HG02759 (cell line): ENCODE measurements around the gene INPP5A.
A peak's percentile ranks its signal among the peaks of the same experiment; 100 is the strongest.
"Not testable (repeated sequence)": the region's sequence is repeated elsewhere in the genome, so short reads cannot be mapped to it uniquely, and the experiment has no call there.

Source experiments
- ATAC-seq: cut with Tn5 transposase; IDR thresholded peaks from one replicate; pipeline ENCODE4 v1.9.1; 2021; ENCODE audit warnings: mild to moderate bottlenecking, moderate library complexity; ENCODE audit not compliant: unreplicated experiment

INPP5A gene

DNA sequence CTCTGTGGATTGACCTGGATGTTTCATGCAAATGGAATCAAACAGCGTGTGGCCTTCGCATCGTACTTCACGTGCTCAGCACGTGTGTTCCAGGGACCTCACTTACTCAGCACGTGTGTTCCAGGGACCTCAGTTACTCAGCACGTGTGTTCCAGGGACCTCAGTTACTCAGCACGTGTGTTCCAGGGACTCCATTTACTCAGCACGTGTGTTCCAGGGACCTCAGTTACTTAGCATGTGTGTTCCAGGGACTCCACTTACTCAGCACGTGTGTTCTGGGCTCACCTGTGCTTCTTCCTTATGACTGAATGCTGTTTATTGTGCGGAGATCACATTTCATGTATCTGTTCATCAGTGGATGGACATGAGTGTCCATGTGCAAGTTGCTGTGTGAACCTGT is 22.0 kb downstream of the INPP5A start:
- no peak for ATAC-seq

DNA sequence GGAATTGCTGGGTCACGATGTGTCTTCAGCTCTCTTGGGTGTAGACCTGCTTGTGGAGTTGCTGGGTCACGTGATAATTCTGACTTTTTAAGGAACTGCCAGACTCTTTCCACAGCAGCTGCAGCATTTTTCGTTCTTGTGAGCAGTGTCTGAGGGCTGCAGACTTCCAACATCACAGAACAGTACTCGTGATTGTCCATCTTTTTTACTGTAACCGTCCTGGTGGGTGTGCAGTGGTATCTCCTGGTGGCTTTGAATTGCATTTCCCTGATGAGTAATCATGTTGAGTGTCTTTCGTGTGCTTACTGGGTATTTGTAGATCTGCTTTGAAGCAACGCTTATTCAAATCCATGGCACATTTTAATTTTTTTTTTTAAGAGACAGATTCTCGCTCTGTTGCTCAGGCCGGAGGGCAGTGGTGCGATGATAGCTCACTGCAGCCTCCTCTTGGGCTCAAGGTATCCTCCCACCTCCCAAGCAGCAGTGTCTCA is 22.7 kb downstream of the INPP5A start:
- peak; percentile 38 for ATAC-seq

DNA sequence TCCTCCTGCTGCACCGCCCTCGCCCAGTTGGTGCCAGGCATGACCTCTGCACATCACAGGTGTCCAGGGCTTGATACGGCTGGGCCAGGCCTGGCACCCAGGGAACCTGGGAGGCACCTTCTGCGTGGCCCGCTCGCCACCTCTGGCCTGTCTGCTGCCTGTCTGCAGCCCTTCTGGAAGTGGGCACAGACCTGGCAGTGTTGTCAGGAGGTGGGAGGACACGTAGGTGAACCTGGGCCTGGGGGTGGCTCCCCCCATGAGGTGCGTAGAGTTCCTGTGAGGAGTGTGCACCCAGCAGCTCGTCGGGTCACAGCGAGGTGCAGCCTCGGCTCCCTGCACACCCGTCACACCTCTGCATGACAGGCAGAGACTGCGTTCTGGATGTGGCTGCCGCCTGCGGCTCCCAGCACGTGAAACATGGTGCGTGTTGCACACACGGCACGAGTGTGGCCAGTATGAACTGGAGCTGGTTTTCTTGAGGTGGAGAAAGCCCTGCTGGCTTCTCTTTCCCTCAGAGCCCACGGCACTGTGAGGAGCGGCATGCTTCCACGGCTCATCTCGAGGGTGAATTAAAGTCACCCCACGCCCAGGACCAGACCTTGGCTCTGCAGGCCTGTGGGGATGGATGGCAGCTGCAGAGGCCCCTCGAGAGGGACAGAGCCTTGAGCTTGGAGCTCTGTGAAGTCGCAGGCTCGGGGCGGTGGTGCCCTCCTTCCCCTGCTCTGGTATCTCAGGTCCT is 24.8 kb downstream of the INPP5A start:
- no peak for ATAC-seq

DNA sequence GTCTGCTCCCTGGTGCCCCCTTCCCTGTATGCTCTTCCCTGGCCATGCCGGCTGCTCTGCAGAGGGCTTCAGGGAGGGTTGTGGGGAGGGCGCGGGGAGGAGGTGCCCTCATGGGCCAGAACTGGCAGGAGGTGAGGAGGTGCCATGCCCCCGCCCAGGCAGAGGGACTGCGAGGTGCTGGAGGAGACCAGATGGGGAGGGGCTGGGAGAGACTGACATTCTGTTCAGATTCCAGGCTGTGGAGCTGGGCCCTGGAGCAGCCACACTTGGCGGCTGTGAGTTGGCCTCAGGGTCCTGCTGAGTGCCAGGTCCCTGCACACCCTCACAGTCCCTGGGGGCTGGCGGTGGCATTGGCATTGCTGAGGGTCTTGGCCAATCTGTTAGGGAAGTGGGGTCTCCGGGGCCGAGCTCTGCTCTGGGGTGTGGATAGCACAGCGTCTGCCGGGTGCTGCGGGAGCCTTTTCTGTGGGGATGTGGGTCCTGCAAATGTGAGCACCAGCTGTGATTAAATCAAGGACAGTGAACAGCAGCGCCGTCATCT is 25.4 kb downstream of the INPP5A start:
- ATAC-seq = no peak

DNA sequence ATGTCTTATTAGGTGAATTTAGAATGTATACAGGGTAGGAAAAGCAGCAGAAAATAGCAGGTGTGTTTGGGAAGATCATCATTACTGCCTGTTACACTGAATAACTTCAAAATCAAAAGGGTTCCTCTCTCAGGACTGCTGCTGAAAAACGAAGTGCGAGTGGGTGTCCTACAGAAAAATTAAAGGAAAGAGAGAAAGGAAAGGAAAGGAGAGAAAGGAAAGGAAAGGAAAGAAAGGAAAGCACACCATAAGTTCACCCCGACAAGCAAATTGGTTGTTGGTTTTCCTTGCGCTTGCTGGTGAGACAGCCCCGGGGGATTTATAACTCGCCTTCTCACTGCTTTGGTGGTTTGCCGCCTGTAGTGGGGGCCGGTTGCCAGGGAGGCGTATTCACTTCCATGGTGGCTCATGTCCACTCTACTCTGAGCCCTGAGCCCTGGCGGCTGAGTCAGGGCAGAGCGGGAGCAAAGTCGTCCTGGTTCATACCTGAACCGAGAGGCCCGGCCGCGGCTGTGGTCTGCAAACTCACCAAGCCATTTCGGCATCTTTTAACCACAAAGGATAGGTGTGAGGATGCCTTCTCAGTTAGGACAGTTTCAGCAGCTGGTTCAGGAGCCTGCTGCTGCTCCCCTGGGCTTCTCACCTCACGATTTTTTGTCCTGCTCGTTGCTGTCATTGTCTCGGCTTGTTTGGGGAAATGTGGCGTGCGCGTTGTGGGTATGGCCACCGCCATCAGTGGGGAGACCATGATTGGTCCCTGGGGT is 26.1 kb downstream of the INPP5A start:
- ATAC-seq = peak; percentile 80

DNA sequence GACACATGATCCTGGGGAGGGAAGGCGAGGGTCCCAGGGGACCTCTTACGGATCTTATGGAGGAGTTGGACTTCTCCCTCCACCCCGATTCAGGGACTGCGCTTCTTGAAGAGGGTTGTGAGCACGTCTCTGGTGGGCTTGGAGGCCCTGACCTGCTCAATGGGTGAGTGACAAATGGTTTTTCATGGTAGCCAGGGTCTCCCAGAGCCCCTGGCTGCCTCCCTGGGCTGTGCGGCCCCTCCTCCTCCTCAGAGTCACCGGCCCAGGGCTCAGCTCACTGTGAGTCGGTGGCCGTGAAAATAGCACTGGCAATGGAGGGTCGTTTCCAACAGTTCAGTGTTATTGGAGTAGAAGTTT is 26.6 kb downstream of the INPP5A start:
- ATAC-seq = no peak

DNA sequence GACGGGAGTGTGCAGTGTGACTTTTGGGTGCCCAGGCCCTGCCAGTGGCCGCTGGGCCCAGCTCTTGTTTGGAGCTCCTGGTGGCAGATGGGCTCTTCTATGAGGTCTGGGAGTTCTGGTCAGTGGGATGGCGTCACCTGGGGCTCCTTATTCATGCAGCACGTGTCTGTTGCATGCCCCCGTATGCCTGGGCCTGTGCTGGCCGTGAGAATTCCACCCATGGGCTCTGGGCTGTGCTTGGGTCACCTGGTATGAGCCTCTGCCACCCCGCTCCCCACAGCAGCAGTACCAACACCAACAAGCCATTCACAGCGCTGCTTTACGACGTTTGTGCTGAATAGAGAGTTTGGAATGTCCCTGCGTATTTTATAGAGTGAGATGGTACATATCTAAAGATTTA is 27.1 kb downstream of the INPP5A start:
- ATAC-seq = no peak

DNA sequence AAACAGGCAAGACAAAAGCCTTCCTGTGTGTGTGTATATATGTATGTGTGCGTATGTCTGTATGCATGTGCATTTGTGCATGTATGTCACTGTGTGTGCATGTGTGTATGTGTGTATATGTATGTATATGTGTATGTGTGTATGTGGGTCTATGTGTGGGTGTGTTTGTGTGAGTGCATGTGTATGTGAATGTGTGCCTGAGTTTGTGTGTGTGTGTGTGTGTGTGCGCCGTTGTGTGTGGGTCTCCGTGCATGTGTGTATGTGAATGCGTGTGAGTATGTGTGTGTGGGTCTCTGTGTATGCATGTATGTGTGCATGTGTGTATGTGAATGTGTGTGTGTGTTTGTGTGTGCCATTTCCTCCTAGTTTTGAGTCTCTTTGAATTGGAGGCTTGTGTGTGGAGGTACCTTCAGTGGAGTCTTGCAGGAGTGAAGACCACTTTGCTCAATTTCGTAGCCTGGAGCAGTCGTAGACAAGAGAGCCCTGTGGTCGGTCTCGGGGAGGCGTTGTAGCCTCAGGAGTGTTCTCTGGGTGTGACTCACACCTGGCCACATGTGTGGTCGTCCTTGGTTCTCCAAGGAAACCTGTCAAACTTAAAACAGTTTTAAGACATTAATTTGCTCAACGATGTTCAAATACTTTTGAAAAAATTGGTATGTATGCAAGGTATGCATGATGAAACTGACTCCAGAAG is 28.1 kb downstream of the INPP5A start:
- ATAC-seq = no peak

DNA sequence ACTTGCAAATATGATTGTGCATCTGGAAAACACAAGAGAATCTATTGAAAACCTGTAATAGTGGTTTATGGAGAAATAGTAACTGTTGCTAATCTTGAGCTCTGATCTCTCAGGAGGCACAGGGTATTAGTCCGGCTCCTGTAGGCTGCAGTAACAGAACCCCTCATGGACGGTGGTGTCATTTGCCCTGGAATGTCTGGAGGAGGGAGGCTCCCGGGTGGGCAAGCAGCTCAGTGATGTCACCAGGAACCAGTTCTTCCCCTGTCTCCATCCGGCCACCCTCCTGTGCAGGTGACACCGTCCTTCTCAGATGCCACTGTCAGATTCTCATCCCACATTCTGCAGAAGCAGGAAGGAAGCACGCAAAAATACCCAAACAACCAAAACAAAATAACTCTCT is 29.3 kb downstream of the INPP5A start:
- ATAC-seq = no peak

DNA sequence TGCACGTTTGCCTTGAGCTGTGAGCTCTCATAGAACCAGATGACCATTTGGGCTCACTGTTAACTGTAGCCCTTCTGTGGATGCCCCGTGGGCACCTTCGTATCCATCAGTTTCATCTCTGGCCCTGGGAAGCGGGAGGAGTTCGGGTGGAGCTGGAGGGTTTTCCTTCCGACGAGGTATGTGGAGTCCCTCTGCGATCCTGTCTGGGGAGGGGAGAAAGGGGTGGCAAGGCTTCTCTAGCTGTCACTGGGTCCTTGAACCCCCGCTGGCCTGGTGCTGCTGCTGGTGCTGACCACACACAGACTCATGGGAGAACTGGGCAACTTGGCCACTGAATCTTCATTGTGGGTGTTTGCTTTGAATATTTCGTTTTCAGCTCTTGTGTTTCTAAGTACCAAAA is 32.7 kb downstream of the INPP5A start:
- no peak for ATAC-seq

DNA sequence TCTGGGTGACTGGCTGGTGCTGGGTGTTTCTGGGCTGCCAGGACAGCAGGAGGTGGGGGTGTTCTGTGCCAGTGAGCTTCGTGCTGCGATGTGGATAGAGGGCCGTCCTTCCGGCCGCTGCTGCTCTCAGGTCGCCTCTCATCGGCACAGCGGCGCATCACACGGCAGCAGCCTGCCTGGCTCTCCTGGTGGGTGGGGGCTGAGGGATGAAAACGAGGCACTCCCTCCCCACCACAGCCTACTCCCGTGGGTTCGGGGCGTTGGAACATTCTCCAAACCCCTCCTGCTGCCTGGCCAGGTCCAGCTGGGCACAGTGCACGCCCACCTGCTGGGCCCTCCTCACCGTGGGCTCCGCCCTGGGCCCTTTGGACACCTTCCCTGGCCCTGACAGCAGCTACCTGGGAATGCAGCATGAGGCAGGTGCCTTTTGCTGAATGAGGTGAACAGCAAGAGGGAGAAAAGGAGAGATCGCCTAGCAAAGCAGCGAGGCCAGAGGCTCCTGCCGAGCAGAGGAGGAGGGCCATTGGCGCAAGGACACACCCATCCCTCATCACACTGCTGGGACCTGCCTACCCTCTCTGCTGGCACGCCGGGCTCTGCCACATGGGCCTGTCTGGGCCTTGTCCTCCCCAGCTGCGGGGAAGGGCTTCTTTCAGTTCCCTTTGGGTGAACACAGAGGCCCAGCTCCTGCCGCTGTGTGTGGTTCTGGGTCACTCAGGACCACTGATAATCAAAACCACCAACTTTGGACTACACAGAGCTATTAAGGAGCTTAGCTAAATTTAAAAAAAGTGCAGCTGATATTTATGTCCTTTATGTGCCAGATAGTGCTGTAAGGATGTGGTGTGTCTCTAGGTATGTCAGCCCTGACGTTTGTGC is 33.4 kb downstream of the INPP5A start:
- peak; percentile 38 for ATAC-seq

DNA sequence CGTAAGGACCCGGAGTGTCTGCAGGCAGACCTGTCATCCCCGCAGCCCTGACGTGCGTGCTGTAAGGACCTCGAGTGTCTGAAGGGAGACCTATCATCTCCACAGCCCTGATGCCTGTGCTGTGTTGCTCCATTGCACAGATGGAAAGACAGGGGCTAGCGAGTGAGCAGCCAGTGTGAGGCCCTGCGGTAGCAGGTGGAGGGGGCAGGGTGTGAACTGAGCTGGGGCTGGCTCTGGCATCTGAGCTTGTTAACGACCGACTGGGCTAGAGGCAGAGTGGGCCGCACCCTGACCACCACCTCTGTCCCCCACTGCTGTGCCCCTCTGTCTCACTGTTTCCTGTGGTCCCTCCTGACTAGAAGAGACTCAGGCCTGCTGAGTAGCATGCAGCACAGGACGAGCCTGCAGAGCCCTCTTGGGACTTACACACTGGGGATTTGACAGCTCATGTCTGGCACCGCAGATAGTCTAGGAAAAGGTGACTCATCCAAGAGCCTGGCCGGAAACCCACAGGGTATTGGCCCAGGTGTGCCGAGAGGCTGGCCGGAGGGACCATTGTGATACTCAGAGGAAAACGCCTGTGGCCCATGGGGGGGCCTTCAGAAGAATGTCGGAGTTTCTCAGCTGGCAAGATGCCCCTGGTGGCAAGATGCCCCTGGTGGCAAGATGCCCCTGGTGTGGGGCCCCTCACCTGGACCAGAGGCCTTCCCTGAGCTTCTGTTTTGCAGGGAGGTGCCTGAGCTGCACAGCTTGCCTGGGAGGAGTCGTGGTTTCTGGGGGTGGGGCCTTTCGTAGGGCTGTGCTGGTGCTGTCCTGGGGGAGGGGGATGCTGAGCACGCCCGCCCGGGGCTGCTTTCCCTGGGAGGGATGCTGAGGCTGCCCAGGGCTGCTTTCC is 34.3 kb downstream of the INPP5A start:
- peak; percentile 71 for ATAC-seq

DNA sequence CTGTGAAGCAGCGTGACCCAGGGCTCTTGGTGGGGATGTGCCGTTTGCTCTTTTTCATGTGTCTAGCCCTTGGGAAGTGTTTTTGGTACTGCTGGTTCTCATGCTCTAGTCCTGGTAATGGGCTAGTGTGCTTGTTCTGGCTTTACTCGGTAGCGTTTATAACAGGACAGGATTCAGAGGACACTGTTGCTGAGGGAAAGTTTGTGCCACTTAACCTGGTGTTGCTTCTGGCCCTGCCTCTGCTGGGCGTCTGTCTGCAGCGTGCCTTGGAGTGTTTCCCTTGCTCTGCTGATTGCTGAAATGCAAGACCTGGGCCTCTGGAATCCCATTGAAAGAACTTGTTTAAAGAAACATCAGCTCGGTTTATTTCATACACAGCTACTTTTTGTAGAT is 35.0 kb downstream of the INPP5A start:
- ATAC-seq = no peak

DNA sequence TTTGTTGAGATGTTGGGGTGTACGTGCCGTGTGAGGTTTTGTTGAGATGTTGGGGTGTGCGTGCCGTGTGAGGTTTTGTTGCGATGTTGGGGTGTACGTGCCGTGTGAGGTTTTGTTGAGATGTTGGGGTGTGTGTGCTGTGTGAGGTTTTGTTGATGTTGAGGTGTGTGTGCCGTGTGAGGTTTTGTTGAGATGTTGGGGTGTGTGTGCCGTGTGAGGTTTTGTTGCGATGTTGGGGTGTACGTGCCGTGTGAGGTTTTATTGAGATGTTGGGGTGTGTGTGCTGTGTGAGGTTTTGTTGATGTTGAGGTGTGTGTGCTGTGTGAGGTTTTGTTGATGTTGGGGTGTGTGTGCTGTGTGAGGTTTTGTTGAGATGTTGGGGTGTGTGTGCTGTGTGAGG is 35.4 kb downstream of the INPP5A start:
- not testable (repeated sequence) for ATAC-seq

DNA sequence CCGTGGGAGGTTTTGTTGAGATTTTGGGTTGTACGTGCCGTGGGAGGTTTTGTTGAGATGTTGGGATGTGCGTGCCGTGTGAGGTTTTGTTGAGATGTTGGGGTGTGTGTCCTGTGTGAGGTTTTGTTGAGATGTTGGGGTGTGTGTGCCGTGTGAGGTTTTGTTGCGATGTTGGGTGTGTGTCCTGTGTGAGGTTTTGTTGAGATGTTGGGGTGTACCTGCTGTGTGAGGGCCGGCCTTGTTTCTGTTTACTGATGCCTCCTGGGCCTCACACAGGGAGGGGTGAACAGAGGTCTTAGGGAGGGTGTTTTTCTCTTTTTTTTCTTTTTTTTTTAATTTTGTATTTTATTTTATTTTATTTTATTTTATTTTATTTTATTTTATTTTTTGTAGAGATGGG is 36.7 kb downstream of the INPP5A start:
- no peak for ATAC-seq

DNA sequence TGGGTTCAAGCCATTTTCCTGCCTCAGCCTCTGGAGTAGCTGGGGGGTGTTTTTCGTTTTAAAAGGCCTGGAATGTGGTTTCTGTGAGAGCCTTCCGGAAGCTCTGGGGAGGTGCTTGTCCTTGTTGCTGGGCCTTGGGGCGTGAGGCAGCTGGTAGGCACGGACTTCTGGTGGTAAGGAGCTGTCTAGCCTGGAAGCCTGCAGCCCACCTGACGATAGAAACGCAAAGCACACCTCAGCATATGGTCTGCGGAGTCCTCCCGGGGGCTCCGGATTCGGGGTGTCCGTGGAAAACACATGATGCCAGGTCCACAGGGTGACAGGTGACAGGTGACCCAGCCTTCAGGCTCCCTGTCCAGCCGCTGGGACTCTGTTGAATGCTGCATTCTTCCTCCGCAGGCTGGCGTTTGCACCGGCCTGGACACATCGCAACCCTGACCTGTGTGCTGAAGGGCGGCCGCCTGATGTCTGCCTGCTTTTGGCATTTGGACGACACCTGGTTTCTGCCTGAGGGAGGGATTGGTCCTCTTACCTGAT is 37.3 kb downstream of the INPP5A start:
- no peak for ATAC-seq

DNA sequence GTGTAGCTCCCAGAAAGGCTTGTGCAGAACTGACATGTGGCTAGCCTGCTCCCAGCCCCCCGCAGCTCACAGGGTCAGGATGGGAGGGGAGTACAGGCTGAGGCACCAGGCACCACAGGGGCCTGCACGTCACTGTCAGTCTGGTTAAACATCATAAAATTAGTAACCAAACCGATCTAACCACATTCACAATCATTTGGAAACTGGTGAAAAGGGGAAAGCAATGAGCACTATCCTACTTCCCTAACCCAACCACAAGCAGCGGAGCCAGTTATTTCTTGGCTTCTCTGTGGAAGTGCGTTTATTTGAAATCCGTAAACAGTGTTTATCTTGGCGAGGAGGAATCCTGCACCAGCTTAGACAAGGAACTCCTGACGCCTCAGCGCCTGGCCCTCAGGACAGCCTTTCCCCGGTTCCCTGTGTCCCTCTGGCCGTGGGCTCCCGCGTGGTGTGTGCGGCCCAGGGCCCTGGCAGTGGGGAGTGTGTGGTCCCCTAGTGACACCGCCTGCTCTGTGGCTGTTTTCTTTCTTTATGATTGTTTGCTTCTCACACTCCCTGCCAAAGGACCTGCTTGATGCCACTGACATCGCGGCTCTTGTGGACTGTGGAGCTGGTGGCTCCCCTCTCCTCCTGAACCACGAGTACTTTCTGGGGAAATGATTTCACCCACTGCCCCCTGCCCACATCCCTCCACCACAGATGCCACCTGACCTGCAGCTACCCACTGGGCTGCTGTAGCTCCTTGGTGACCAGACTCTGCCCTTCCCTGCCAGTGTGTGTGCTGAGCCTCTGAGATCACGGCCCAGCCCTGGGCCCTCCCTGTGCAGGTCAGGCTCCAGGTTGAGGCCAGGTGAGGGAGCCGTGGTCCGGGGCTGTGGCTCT is 38.0 kb downstream of the INPP5A start:
- ATAC-seq = peak; percentile 39

DNA sequence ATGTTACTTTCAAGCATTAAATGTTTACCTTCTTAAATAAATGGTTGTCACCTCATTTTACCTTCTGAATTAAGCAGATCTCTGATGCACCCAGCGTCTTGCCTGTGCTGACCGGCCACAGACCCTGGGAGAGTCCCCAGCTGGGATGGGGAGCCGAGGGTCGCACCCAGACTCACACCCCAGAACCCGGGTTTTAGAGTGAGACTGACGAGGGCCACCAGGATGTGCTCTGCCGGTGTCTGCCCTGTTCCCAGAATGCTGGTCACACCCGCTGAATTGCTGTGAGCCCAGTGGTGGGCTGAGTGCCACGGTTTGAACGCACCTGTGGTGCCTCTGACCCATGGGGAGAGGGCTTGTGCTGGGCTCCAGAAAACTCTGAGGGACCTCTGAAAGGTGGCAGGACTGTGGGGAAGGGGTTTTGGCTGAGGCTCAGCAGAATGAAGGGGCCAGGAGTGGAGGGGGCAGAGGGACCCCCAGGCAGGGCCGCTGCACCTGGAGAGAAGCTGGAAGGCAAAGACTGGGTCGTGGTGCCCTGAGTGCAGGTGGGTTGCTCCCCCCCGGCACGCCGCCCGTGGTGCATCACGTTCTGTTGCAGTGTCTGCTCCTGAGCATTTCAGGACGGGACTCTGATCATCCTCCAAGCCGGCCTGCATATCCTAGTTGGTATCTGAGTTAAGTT is 39.2 kb downstream of the INPP5A start:
- ATAC-seq = no peak
